Measurements from ENCODE around the gene SUSD1.

GRCh38 chr9:111992523-111992922, 182.6 kb downstream of the SUSD1 start:
- TF ChIP-seq CTCF (conservative IDR thresholded peaks at IDR 0.05; ENCODE audit: low read length) (no peak), EZH2phosphoT487 (IDR thresholded peaks at IDR 0.05; ENCODE audit: borderline replicate concordance) (no peak)

Data from Loucy (cell line).